IMR-90 (cell line): ENCODE results near the gene GIT1. TPM values are rescaled to one million over a fixed set of nuclear protein-coding genes. Genes with fewer than 3 reads are reported as not detected.

Source experiments
- ATAC-seq: fragments of 200-7000 bp; cut with Tn5 transposase; 2 replicates; pipeline ENCODE4 v1.9.1; 2020; ENCODE audit warnings: low read depth, mild to moderate bottlenecking, moderate library complexity
- BruUV-seq: library from RNA; stranded (reverse); fragments of 400-500 nt; replicated peaks from 2 replicates; lab custom pipeline; 2021; lab: Mats Ljungman, UMichigan
- CTCF ChIA-PET: fragments of 300-600 bp; formaldehyde crosslinking; extraction: SDS; loops from one replicate; lab custom pipeline; 2021; ENCODE audit warnings: antibody characterized with exemption; lab: Yijun Ruan, JAX
- POLR2A ChIA-PET: fragments of 300-600 bp; sonication (Branson Sonifier 250); formaldehyde crosslinking; loops from one replicate; lab custom pipeline; 2022; ENCODE audit warnings: antibody characterized with exemption; ENCODE audit not compliant: unreplicated experiment; lab: Charles Lee
- DNase-seq: peaks from one replicate; pipeline ENCODE4 v3.0.0; 2013
- H2AFZ ChIP-seq: replicated peaks from 2 replicates; pipeline ENCODE3; 2013; ENCODE audit warnings: low read length, mild to moderate bottlenecking; ENCODE audit not compliant: poor library complexity
- H2AK5ac ChIP-seq: 2 replicates; pipeline ENCODE4 v1.6.1; 2013; ENCODE audit warnings: low read depth, low read length, inconsistent platforms
- H2AK9ac ChIP-seq: replicated peaks from 2 replicates; pipeline ENCODE3; 2013; ENCODE audit warnings: mild to moderate bottlenecking, low read depth, low read length, moderate library complexity; ENCODE audit not compliant: poor library complexity
- H2BK120ac ChIP-seq: 2 replicates; pipeline ENCODE4 v1.6.1; 2013; ENCODE audit warnings: low read depth, low read length, inconsistent platforms
- H2BK15ac ChIP-seq: 3 replicates; pipeline ENCODE4 v1.6.1; 2013; ENCODE audit warnings: low read depth, low read length, inconsistent platforms
- H2BK20ac ChIP-seq: 2 replicates; pipeline ENCODE4 v1.6.1; 2013; ENCODE audit warnings: low read depth, mild to moderate bottlenecking, inconsistent platforms, low read length, moderate library complexity
- H2BK5ac ChIP-seq: 2 replicates; pipeline ENCODE4 v1.6.1; 2013; ENCODE audit warnings: mild to moderate bottlenecking, low read depth, low read length, inconsistent platforms; ENCODE audit not compliant: poor library complexity, severe bottlenecking
- H3K14ac ChIP-seq: replicated peaks from 2 replicates; pipeline ENCODE4 v1.6.1; 2013; ENCODE audit warnings: low read depth, low read length, inconsistent platforms
- H3K18ac ChIP-seq: 2 replicates; pipeline ENCODE4 v1.6.1; 2013; ENCODE audit warnings: low read depth, low read length, control low read depth
- H3K23ac ChIP-seq: 2 replicates; pipeline ENCODE4 v1.6.1; 2013; ENCODE audit warnings: low read depth, low read length, inconsistent platforms
- H3K27ac ChIP-seq: 2 replicates; pipeline ENCODE4 v1.5.1; 2013; ENCODE audit warnings: mild to moderate bottlenecking, control low read depth, low read length; ENCODE audit not compliant: insufficient read depth
- H3K27me3 ChIP-seq: 2 replicates; pipeline ENCODE4 v1.6.1; 2013; ENCODE audit warnings: low read length; ENCODE audit not compliant: control insufficient read depth, insufficient read depth
- H3K36me3 ChIP-seq: 2 replicates; pipeline ENCODE4 v1.6.1; 2013; ENCODE audit warnings: low read length, mixed read lengths; ENCODE audit not compliant: control insufficient read depth, insufficient read depth
- H3K4ac ChIP-seq: 2 replicates; pipeline ENCODE4 v1.6.1; 2013; ENCODE audit warnings: low read depth, low read length, inconsistent platforms
- H3K4me1 ChIP-seq: 2 replicates; pipeline ENCODE4 v1.6.1; 2013; ENCODE audit warnings: low read length, mixed read lengths; ENCODE audit not compliant: control insufficient read depth, insufficient read depth
- H3K4me2 ChIP-seq: 2 replicates; pipeline ENCODE4 v1.6.1; 2013; ENCODE audit warnings: low read depth, mild to moderate bottlenecking, control low read depth, low read length, moderate library complexity
- H3K4me3 ChIP-seq: 2 replicates; pipeline ENCODE4 v1.5.1; 2013; ENCODE audit warnings: low read depth, mild to moderate bottlenecking, control low read depth, low read length, moderate library complexity; ENCODE audit not compliant: insufficient read depth
- H3K56ac ChIP-seq: 2 replicates; pipeline ENCODE4 v1.6.1; 2013; ENCODE audit warnings: low read length, inconsistent platforms; ENCODE audit not compliant: insufficient read depth; ENCODE audit errors: extremely low read depth
- H3K79me1 ChIP-seq, 2 experiments: 2 replicates each; pipeline ENCODE4 v1.6.1; 2013; ENCODE audit warnings: low read length in 2 of 2, inconsistent platforms in 1 of 2, low read depth in 1 of 2
- H3K9ac ChIP-seq: 2 replicates; pipeline ENCODE4 v1.6.1; 2013; ENCODE audit warnings: low read depth, low read length, control low read depth
- H3K9me1 ChIP-seq: 2 replicates; pipeline ENCODE4 v1.6.1; 2013; ENCODE audit warnings: low read length, inconsistent platforms; ENCODE audit not compliant: insufficient read depth
- H3K9me3 ChIP-seq: 2 replicates; pipeline ENCODE4 v1.6.1; 2013; ENCODE audit warnings: low read length; ENCODE audit not compliant: control insufficient read depth, insufficient read depth
- H4K20me1 ChIP-seq: 2 replicates; pipeline ENCODE4 v1.6.1; 2013; ENCODE audit warnings: low read length, inconsistent platforms; ENCODE audit not compliant: insufficient read depth
- H4K5ac ChIP-seq: 2 replicates; pipeline ENCODE4 v1.6.1; 2013; ENCODE audit warnings: mild to moderate bottlenecking, low read depth, low read length, control low read depth
- H4K8ac ChIP-seq, 2 experiments: 2 replicates each; pipeline ENCODE4 v1.6.1; 2013; ENCODE audit warnings: low read depth in 2 of 2, low read length in 2 of 2, control low read depth in 1 of 2, inconsistent platforms in 1 of 2
- H4K91ac ChIP-seq: 2 replicates; pipeline ENCODE4 v1.6.1; 2013; ENCODE audit warnings: low read depth, low read length, inconsistent platforms; ENCODE audit not compliant: insufficient read depth
- BHLHE40 ChIP-seq: fragments of 150-350 bp; IDR thresholded peaks from 2 replicates; pipeline ENCODE4 v1.6.1; 2016; ENCODE audit warnings: mild to moderate bottlenecking, low read depth, low read length
- CEBPB ChIP-seq: IDR thresholded peaks from 2 replicates; pipeline ENCODE4 v1.6.1; 2012; ENCODE audit warnings: low read depth, low read length, improper control_type of control experiment
- CHD1 ChIP-seq: IDR thresholded peaks from 2 replicates; pipeline ENCODE4 v1.6.1; 2012; ENCODE audit warnings: low read depth, low read length, improper control_type of control experiment
- FOS ChIP-seq: fragments of 150-350 bp; IDR thresholded peaks from 2 replicates; pipeline ENCODE4 v1.6.1; 2016; ENCODE audit warnings: low read depth, low read length
- MAFK ChIP-seq: IDR thresholded peaks from 2 replicates; pipeline ENCODE4 v1.6.1; 2012; ENCODE audit warnings: low read depth, low read length, improper control_type of control experiment
- MAZ ChIP-seq: IDR thresholded peaks from 2 replicates; pipeline ENCODE4 v1.6.1; 2012; ENCODE audit warnings: low read depth, mild to moderate bottlenecking, low read length, improper control_type of control experiment, moderate library complexity, borderline replicate concordance
- MXI1 ChIP-seq: IDR thresholded peaks from 2 replicates; pipeline ENCODE4 v1.6.1; 2012; ENCODE audit warnings: low read depth, mild to moderate bottlenecking, low read length, moderate library complexity, borderline replicate concordance
- NFE2L2 ChIP-seq: fragments of 150-350 bp; IDR thresholded peaks from 2 replicates; pipeline ENCODE4 v1.6.1; 2016; ENCODE audit warnings: low read depth, mild to moderate bottlenecking, low read length
- POLR2A ChIP-seq: IDR thresholded peaks from 2 replicates; pipeline ENCODE4 v1.6.1; 2012; ENCODE audit warnings: mild to moderate bottlenecking, low read depth, low read length
- RAD21 ChIP-seq: IDR thresholded peaks from 2 replicates; pipeline ENCODE4 v1.6.1; 2012; ENCODE audit warnings: low read length, improper control_type of control experiment
- RCOR1 ChIP-seq: IDR thresholded peaks from 2 replicates; pipeline ENCODE4 v1.6.1; 2012; ENCODE audit warnings: mild to moderate bottlenecking, low read length, improper control_type of control experiment; ENCODE audit not compliant: insufficient replicate concordance
- RFX5 ChIP-seq: IDR thresholded peaks from 2 replicates; pipeline ENCODE4 v1.8.0; 2012; ENCODE audit warnings: low read depth, mild to moderate bottlenecking, low read length, moderate library complexity
- SMC3 ChIP-seq: fragments of 150-350 bp; IDR thresholded peaks from 2 replicates; pipeline ENCODE4 v1.6.1; 2016; ENCODE audit warnings: low read depth, mild to moderate bottlenecking, antibody characterized with exemption, low read length, moderate library complexity
- WGBS, 2 experiments: methylation state at CpG; one replicate each; pipeline versions ENCODE4 v1.1.5 to v1.1.7; 2013; ENCODE audit warnings: missing lambda C conversion rate in 2 of 2; ENCODE audit not compliant: insufficient read length in 1 of 2; ENCODE audit errors: extremely low coverage in 2 of 2; 5-methylcytosine and 5-hydroxymethylcytosine counted together
- dilution Hi-C: fragments of 300-500 bp; cut with HindIII; formaldehyde crosslinking; loops from one replicate; pipeline ENCODE4 v1.14.3; 2018; ENCODE audit warnings: low sequenced_read_pairs; ENCODE audit not compliant: unreplicated experiment
- in situ Hi-C: fragments of 300-500 bp; cut with MboI; formaldehyde crosslinking; loops from 3 replicates; pipeline ENCODE4 v1.14.3; 2019; ENCODE audit warnings: low sequenced_read_pairs, inconsistent platforms, mixed read lengths
- intact Hi-C: fragments of 100-400 bp; cut with micrococcal nuclease; formaldehyde crosslinking; loops from 2 replicates; pipeline ENCODE4 v1.10.0; 2022
- polyA plus RNA-seq, 3 experiments: library from polyadenylated mRNA; depleted of rRNA; stranded (reverse); fragments of >200 nt; gene quantifications; 2 replicates each; pipeline ENCODE4 v1.2.3, GENCODE V29; 2012; ENCODE audit warnings: low replicate concordance in 1 of 3
- total RNA-seq: library from RNA; depleted of rRNA; stranded (reverse); fragments of >200 nt; gene quantifications from 2 replicates; pipeline ENCODE4 v1.2.3, GENCODE V29; 2012
- TF ChIP-seq, protein P1 (sequence below): fragments of 150-350 bp; IDR thresholded peaks from 2 replicates; pipeline ENCODE4 v1.6.1; 2017; ENCODE audit warnings: mild to moderate bottlenecking, antibody characterized with exemption, low read length, low read depth
- TF ChIP-seq, protein P2 (sequence below): conservative IDR thresholded peaks from 2 replicates; pipeline ENCODE4 v1.5.1; 2012; ENCODE audit warnings: mild to moderate bottlenecking, low read depth, low read length, improper control_type of control experiment

GIT1 gene
- total and polyA plus RNA-seq, 2 of the 4 experiments (the other 2 are of a cell fraction), result 14.2 to 34.2 TPM

DNA sequence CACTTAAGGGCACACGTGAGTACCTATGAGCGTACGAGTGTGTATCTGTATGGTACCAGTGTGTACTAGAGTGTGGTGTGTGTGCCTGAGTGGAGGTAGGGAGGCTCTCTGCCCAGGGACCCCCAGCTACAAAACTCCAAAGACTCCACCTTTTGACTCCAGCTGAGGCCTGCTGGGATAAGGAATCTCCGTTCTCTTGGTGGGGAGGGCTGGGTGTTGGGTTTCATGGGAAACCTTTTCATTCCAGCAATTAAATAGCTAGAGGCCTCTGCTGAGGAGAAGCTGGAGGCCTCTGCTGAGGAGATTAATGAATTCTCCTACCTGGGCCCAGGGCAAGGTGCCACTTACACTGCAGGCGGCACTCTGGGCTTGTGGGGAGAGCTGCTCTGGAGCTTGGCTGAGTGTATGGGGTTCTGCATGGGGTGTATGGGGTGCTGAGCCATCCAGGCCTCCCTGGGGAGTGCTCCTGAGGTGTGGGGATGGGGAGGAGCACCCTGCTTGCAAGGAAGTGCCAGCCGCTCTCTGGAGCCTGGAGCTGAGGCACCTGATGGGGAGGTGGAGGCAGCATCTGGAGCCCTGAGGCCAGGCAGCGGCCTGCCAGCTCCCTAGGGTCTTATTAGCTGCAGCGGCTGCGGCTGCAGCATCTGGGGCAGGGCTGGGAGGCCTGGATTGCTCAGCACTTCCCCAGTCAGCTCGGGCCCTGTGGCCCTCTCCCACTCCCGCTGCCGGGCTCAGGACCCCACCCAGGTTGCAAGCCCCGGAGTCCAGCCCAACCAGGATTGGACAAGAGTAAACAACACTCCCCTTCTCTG, 8.1 kb upstream of the GIT1 start:
- no peaks in the 10 kb centered on the region for H3K9me1 ChIP-seq
- no peak overlapping the region for H2BK120ac ChIP-seq
- peaks cover 29% of the 10 kb centered on the region for H4K20me1 ChIP-seq
- H3K4me1 ChIP-seq, result peaks cover 7% of the 10 kb centered on the region
- no peak overlapping the region for H2AK5ac ChIP-seq
- CTCF ChIA-PET, result no interaction called here
- intact Hi-C loops, result no loop called here
- no peak overlapping the region for H4K5ac ChIP-seq
- no peak overlapping the region for H2AK9ac ChIP-seq
- H3K27me3 ChIP-seq, result peaks cover 2% of the 10 kb centered on the region; the same call in 1 of the 2 replicates
- in situ Hi-C loops, result no loop called here
- H2BK5ac ChIP-seq, result no peak overlapping the region
- H3K9me3 ChIP-seq, result no peaks in the 10 kb centered on the region
- H4K8ac ChIP-seq, result no peak overlapping the region
- peaks cover 0 to 10% of the 10 kb centered on the region in 2 experiments; a peak in 3 of 4 replicates for H3K79me1 ChIP-seq
- H3K14ac ChIP-seq, result no peak overlapping the region
- no peak overlapping the region for H3K18ac ChIP-seq
- no peak overlapping the region for H2BK15ac ChIP-seq
- dilution Hi-C loops, result no loop called here
- H3K27ac ChIP-seq, result no peak overlapping the region
- no peak overlapping the region for H2BK20ac ChIP-seq
- POLR2A ChIA-PET, result no interaction called here
- BruUV-seq, result no TSS peak
- H3K4ac ChIP-seq, result no peak overlapping the region
- H2AFZ ChIP-seq, result no peak overlapping the region
- no peak overlapping the region; the same call in 1 of the 2 replicates for H3K23ac ChIP-seq
- DNase-seq (no peak), ATAC-seq (no peak)
- WGBS, 2 experiments, result 92% methylated on average over 2 of the region's 13 CpGs; no CpG with 5 or more reads in 1 of the 2 experiments
- no peaks in the 10 kb centered on the region for H3K36me3 ChIP-seq
- no peak overlapping the region for H4K91ac ChIP-seq
- H3K4me3 ChIP-seq, result no peak overlapping the region
- no peak overlapping the region for H3K56ac ChIP-seq
- H3K4me2 ChIP-seq, result no peak overlapping the region
- no peak overlapping the region for H3K9ac ChIP-seq
- TF ChIP-seq CEBPB (no peak), RCOR1 (no peak), MAZ (no peak), POLR2A (no peak), MXI1 (no peak), BHLHE40 (no peak), RAD21 (no peak), SMC3 (no peak), NFE2L2 (no peak), RFX5 (no peak), CHD1 (no peak), MAFK (no peak), FOS (no peak)
- TF ChIP-seq, protein P1, sequence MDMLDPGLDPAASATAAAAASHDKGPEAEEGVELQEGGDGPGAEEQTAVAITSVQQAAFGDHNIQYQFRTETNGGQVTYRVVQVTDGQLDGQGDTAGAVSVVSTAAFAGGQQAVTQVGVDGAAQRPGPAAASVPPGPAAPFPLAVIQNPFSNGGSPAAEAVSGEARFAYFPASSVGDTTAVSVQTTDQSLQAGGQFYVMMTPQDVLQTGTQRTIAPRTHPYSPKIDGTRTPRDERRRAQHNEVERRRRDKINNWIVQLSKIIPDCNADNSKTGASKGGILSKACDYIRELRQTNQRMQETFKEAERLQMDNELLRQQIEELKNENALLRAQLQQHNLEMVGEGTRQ, result no peak
- TF ChIP-seq, protein P2, sequence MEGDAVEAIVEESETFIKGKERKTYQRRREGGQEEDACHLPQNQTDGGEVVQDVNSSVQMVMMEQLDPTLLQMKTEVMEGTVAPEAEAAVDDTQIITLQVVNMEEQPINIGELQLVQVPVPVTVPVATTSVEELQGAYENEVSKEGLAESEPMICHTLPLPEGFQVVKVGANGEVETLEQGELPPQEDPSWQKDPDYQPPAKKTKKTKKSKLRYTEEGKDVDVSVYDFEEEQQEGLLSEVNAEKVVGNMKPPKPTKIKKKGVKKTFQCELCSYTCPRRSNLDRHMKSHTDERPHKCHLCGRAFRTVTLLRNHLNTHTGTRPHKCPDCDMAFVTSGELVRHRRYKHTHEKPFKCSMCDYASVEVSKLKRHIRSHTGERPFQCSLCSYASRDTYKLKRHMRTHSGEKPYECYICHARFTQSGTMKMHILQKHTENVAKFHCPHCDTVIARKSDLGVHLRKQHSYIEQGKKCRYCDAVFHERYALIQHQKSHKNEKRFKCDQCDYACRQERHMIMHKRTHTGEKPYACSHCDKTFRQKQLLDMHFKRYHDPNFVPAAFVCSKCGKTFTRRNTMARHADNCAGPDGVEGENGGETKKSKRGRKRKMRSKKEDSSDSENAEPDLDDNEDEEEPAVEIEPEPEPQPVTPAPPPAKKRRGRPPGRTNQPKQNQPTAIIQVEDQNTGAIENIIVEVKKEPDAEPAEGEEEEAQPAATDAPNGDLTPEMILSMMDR, result no peak
